NB4 (cell line): ENCODE measurements around the gene CACNA2D3.

ENCODE experiments used
- MYC ChIP-seq: IDR thresholded peaks from 2 replicates; pipeline ENCODE4 v1.6.1; 2011; ENCODE audit warnings: low read depth, low read length
- POLR2A ChIP-seq: IDR thresholded peaks from 2 replicates; pipeline ENCODE4 v1.6.1; 2011; ENCODE audit warnings: mild to moderate bottlenecking; ENCODE audit not compliant: insufficient read length; ENCODE audit errors: extremely low read depth
- TF ChIP-seq, protein P1 (sequence below): IDR thresholded peaks from one replicate; pipeline ENCODE4 v1.5.1; 2012; ENCODE audit warnings: low read depth, low read length
- TF ChIP-seq, protein P2 (sequence below): IDR thresholded peaks from 2 replicates; pipeline ENCODE4 v1.6.1; 2011; ENCODE audit warnings: low read depth, low read length

DNA sequence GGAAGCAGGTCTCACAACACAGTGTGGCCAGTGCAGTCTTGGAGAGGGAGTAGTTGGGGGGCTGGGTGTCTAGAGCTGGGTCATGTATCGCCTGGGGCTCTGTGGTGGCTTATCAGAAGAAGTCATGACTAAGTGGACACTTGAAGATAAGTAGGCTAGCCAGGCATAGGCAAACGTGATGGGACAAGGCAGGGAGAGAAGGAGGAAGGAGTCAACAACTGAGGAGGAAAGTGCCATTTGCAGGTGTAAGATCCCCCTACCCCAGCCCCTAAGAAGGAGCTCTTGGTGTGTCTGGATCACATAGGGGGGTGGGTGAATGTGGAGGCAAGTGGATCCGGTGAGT is 453.2 kb downstream of the CACNA2D3 start:
- TF ChIP-seq POLR2A (no peak), MYC (no peak)
- TF ChIP-seq, protein P1, sequence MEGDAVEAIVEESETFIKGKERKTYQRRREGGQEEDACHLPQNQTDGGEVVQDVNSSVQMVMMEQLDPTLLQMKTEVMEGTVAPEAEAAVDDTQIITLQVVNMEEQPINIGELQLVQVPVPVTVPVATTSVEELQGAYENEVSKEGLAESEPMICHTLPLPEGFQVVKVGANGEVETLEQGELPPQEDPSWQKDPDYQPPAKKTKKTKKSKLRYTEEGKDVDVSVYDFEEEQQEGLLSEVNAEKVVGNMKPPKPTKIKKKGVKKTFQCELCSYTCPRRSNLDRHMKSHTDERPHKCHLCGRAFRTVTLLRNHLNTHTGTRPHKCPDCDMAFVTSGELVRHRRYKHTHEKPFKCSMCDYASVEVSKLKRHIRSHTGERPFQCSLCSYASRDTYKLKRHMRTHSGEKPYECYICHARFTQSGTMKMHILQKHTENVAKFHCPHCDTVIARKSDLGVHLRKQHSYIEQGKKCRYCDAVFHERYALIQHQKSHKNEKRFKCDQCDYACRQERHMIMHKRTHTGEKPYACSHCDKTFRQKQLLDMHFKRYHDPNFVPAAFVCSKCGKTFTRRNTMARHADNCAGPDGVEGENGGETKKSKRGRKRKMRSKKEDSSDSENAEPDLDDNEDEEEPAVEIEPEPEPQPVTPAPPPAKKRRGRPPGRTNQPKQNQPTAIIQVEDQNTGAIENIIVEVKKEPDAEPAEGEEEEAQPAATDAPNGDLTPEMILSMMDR: no peak
- TF ChIP-seq, protein P2, sequence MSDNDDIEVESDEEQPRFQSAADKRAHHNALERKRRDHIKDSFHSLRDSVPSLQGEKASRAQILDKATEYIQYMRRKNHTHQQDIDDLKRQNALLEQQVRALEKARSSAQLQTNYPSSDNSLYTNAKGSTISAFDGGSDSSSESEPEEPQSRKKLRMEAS: no peak
